GM21515 (cell line): ENCODE measurements around the gene KLRC4.
"Not testable (repeated sequence)": the region's sequence is repeated elsewhere in the genome, so short reads cannot be mapped to it uniquely, and the experiment has no call there.

Experiments used
- ATAC-seq: cut with Tn5 transposase; IDR thresholded peaks from one replicate; pipeline ENCODE4 v1.9.1; 2021; ENCODE audit not compliant: unreplicated experiment

The KLRC4 gene

DNA sequence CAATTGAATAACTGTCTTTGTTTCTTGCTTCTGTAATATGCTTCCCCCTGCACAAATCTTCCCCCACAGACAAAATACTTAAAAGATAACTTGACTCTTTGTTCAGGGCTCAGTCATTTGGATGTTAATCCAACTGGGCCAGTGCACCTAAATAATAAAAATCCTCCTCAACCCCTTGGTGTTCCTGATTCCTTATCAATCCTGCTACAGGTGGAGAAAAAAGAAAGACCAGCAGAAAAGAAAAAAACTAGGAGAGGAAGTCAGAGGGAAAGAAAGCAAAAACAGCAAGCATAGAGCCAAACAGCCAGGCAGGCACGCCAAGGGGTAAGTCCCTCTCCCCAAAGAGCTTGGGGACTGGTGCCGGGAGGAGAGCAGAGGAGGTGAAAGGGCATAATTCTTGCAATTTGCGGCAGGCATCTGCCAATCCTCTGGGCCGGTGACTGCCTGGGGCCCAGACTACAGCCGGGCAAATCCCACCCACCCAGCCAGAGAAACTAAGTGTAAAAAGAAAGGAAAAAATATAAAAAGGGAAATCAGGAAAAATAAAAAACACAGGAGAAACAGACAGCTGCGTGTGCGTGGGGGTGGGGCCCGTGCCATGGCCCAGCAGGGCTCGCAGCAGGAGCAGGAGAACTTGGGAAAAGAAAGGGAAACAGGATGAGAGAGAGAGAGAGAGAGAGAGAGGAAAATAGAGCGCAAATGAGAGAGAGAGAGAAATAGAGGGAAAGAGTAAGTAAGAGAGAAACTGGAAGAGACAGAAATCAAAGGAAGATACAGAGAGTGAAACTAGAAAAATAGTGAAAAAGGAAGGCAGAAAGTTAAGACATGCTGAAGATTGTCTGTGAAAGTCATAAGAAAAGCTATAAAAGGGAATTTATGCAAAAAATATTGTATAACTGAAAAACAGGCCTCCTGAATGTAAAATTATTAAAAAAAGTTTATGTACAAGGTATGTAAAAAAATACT, 41.1 kb downstream of the KLRC4 start:
- ATAC-seq: no peak

- ATAC-seq: not testable (repeated sequence)
Observed at GRCh38 chr12:10367714-10368113, 41.8 kb downstream of the KLRC4 start.

GRCh38 chr12:10366875-10367274, 42.7 kb downstream of the KLRC4 start:
- ATAC-seq: no peak

DNA sequence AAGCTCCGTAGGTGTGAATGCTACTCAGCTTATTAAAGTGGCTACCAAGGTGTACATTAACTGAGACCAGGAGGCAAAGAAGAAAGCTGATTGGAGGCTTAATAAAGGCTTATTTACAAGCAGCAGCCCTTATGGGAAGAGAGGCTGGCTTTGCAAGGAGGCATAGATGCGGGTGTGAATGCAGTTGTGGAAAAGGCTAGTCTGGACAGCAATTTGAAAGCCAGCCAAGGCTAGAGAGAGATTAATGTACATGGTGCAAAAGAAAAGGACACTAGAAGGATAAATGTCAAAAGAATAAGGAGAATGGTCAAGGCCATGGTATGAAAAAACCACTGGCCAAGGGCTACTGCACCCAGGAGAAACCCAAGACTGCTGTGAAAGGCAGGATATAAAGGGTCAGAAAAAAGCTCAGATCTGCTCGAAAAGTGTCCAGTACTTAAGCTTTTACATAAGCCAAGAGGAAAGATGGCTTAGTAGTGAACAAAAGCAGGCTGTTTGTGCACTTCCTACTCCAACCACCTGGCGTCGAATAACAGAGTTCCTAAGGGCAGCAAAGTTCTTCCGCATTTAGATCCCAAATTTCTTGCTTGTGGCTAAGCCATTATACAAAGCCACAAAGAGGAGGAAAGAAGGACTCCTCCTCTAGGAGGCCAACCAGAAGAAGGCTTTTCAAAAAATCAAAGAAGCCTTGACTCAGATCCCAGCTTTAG, 43.7 kb downstream of the KLRC4 start:
- ATAC-seq: no peak

GRCh38 chr12:10364815-10365622, 44.5 kb downstream of the KLRC4 start:
- ATAC-seq: peak; percentile 55

GRCh38 chr12:10363914-10364814, 45.4 kb downstream of the KLRC4 start:
- ATAC-seq: peak; percentile 91

DNA sequence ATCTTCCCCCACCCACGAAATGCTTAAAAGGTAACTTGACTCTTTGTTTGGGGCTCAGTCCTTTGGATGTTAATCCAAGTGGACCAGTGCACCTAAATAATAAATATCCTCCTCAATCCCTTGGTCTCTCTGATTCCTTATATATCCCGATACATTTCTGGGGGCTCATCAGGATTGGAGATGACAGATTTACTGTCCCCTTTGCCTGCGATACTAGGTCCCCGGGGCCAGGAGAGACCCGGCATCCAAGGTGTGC, 46.0 kb downstream of the KLRC4 start:
- no peak for ATAC-seq

GRCh38 chr12:10362828-10363657, 46.5 kb downstream of the KLRC4 start:
- ATAC-seq: no peak

DNA sequence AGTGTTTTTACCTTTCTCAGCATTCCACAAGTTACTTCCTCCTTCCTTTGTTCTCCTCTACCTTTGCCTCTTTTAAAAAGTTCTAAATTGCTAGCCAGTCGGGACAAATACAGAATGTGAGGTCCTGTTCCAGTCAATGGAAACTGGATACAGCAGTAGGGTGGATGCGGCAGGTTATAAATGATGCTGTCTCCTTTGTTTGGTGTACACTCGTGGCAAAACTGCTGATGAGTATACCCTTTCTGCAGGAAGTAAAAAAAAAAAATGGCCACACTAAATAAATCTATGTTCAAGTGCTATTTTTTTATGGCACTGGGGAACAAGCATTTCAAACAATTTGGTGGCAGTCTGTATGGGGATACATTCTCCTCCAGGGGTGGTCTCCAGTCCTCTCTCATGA, 47.2 kb downstream of the KLRC4 start:
- no peak for ATAC-seq

DNA sequence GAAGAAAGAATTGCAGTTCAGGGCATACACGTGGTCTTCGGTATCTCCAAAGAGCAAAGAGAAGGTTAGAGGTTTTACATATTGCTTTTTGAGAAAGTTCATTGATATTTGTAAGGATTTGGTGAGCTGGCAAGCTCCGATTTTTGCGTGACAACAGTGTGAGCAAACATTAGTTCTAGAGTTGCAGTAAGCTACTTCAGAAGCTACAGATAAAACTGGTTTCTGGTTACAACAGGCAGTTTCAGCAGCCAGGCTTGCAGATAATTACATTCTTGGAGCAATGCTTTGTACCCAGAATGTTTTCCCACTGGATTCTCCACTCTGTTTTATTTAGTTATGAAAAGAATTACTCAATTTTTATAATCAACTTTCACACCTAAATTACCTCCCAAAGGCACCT, 47.9 kb downstream of the KLRC4 start:
- no peak for ATAC-seq

GRCh38 chr12:10361084-10361483, 48.5 kb downstream of the KLRC4 start:
- no peak for ATAC-seq

DNA sequence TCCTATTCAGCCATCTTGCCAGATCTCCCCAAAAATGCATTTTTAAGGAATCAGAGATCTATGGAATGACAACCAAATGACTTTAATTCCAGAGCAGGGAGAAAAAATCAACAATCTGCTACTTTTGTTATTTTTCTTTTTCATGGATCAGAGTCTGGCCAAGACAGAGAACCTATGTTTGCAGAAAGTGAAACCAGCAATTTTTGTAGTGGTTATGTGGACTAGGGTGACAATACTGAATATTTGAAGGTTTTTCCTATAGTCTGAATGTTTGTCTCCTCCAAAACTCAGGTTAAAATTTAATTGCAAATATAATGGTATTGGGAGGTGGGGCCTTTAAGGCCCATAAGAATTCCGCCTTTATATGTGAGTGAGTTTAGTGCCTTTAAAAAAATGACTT, 50.6 kb downstream of the KLRC4 start:
- no peak for ATAC-seq

DNA sequence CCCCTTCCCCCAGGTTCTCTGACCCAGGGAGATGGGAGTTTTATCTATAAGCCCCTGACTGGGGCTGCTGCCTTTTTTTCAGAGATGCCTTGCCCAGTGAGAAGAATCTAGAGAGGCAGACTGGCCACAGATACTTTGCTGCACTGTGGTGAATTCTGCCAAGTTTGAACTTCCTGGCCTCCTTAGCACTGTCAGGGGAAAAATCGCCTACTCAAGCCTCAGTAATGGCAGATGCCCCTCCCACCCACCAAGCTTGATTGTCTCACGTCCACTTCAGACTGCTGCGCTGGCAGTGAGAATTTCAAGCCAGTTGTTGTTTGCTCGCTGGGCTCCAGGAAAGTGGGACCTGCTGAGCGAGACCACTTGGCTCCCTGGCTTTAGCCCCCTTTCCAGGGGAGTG, 51.4 kb downstream of the KLRC4 start:
- no peak for ATAC-seq
